Fibroblast of villous mesenchyme (primary cell): ENCODE data around the gene CFAP206. TPM values are rescaled to one million over a fixed set of nuclear protein-coding genes. Genes with fewer than 3 reads are reported as not detected.

Experiments used
- DNase-seq: peaks from one replicate; pipeline ENCODE4 v3.0.0-alpha.2; 2010; ENCODE audit warnings: low read depth
- H3K4me3 ChIP-seq: 2 replicates; pipeline ENCODE4 v1.5.1; 2011; ENCODE audit warnings: low read depth, mild to moderate bottlenecking, low read length
- CTCF ChIP-seq: IDR thresholded peaks from 2 replicates; pipeline ENCODE4 v1.5.1; 2012; ENCODE audit warnings: low read depth, mild to moderate bottlenecking, low read length; ENCODE audit not compliant: insufficient read depth
- total RNA-seq: library from RNA; depleted of rRNA; stranded (reverse); fragments of >200 nt; gene quantifications from 2 replicates; pipeline ENCODE4 v1.2.3, GENCODE V29; 2012

Gene CFAP206
- total RNA-seq = 0.86 TPM in 1 of 2 replicates, not detected in the other

GRCh38 chr6:87407901-87408720, at the start of gene CFAP206:
TSS of gene CFAP206 (plus strand) at chr6:87407972. CDS start at chr6:87409840, 1,868 bp downstream.
- peak; percentile 29 for TF ChIP-seq CTCF
- peak; percentile 88 for DNase-seq
- peak within 1 kb of the TSS; percentile 91 for H3K4me3 ChIP-seq

- no peak for DNase-seq
- H3K4me3 ChIP-seq = no peak overlapping the region
- no peak for TF ChIP-seq CTCF
These were observed 43.0 kb upstream of the CFAP206 start for GRCh38 chr6:87364602-87365252.

GRCh38 chr6:87366072-87366827, 41.5 kb upstream of the CFAP206 start:
- DNase-seq = peak; percentile 8
- no peak overlapping the region for H3K4me3 ChIP-seq
- no peak for TF ChIP-seq CTCF

GRCh38 chr6:87366899-87367298, 40.9 kb upstream of the CFAP206 start:
- DNase-seq = no peak
- no peak overlapping the region for H3K4me3 ChIP-seq
- TF ChIP-seq CTCF = no peak

GRCh38 chr6:87373377-87373776, 34.4 kb upstream of the CFAP206 start:
- no peak for DNase-seq
- no peak overlapping the region for H3K4me3 ChIP-seq
- no peak for TF ChIP-seq CTCF

GRCh38 chr6:87375315-87375714, 32.5 kb upstream of the CFAP206 start:
- no peak overlapping the region for H3K4me3 ChIP-seq
- TF ChIP-seq CTCF = no peak
- no peak for DNase-seq
